Fibroblast of the aortic adventitia (primary cell): ENCODE measurements around the gene LYPLA2. TPM values are rescaled to one million over a fixed set of nuclear protein-coding genes. Genes with fewer than 3 reads are reported as not detected.
"Not testable (repeated sequence)": the region's sequence is repeated elsewhere in the genome, so short reads cannot be mapped to it uniquely, and the experiment has no call there.

ENCODE experiments used
- DNase-seq: peaks from one replicate; pipeline ENCODE4 v3.0.0-alpha.2; 2010; ENCODE audit warnings: low read depth
- H3K4me3 ChIP-seq: 2 replicates; pipeline ENCODE4 v1.5.1; 2011; ENCODE audit warnings: low read depth, mild to moderate bottlenecking, control low read depth, low read length, moderate library complexity
- CTCF ChIP-seq: IDR thresholded peaks from 2 replicates; pipeline ENCODE4 v1.5.1; 2011; ENCODE audit warnings: mild to moderate bottlenecking, low read length, control low read depth, inconsistent platforms; ENCODE audit not compliant: insufficient read depth
- total RNA-seq: library from RNA; depleted of rRNA; stranded (reverse); fragments of >200 nt; gene quantifications from 2 replicates; pipeline ENCODE4 v1.2.3, GENCODE V29; 2012; ENCODE audit warnings: low replicate concordance

The LYPLA2 gene
- total RNA-seq, 1 donor: 39.9 TPM

- no peak for TF ChIP-seq CTCF
- peak; percentile 91 for DNase-seq
- H3K4me3 ChIP-seq: peak within 1 kb of the TSS; percentile 84
Observed at GRCh38 chr1:23800400-23801337, 9.7 kb downstream of the LYPLA2 start, which contains the start of gene GALE. GALE (minus strand) TSS chr1:23800754; CDS start chr1:23799007, 1,747 bp downstream.

- no peak for DNase-seq
- TF ChIP-seq CTCF: no peak
- peak overlapping the region; percentile 84 for H3K4me3 ChIP-seq
Observed at GRCh38 chr1:23801338-23801748, 10.4 kb downstream of the LYPLA2 start.

- no peak overlapping the region for H3K4me3 ChIP-seq
- DNase-seq: no peak
- TF ChIP-seq CTCF: no peak
Observed at GRCh38 chr1:23801876-23802275, 10.9 kb downstream of the LYPLA2 start.

GRCh38 chr1:23802809-23803342 is 11.9 kb downstream of the LYPLA2 start:
- DNase-seq, H3K4me3 ChIP-seq: not testable (repeated sequence)

GRCh38 chr1:23803674-23804073 is 12.7 kb downstream of the LYPLA2 start:
- no peak for DNase-seq
- H3K4me3 ChIP-seq: no peak overlapping the region
- no peak for TF ChIP-seq CTCF

GRCh38 chr1:23804183-23804835 is 13.4 kb downstream of the LYPLA2 start:
- DNase-seq: no peak
- TF ChIP-seq CTCF: peak; percentile 12
- no peak overlapping the region for H3K4me3 ChIP-seq

- TF ChIP-seq CTCF: no peak
- no peak overlapping the region for H3K4me3 ChIP-seq
- DNase-seq: no peak
Observed at GRCh38 chr1:23805025-23805424, 14.1 kb downstream of the LYPLA2 start.
